NT2/D1 (cell line): ENCODE results near the gene ABO.
"Not testable (repeated sequence)": the region's sequence is repeated elsewhere in the genome, so short reads cannot be mapped to it uniquely, and the experiment has no call there.

Experiments used
- DNase-seq: peaks from one replicate; pipeline ENCODE4 v3.0.0-alpha.2; 2011; ENCODE audit warnings: low read depth, low spot score
- H3K27me3 ChIP-seq: 2 replicates; pipeline ENCODE4 v1.6.0; 2011; ENCODE audit warnings: mild to moderate bottlenecking; ENCODE audit not compliant: insufficient read length, insufficient read depth
- H3K36me3 ChIP-seq: 2 replicates; pipeline ENCODE4 v1.6.1; 2011; ENCODE audit warnings: mild to moderate bottlenecking, low read length, mixed read lengths; ENCODE audit not compliant: insufficient read depth, insufficient read length
- H3K4me1 ChIP-seq: 2 replicates; pipeline ENCODE4 v1.5.1; 2011; ENCODE audit not compliant: insufficient read depth, insufficient read length
- H3K4me3 ChIP-seq: 2 replicates; pipeline ENCODE4 v1.5.1; 2011; ENCODE audit warnings: low read depth; ENCODE audit not compliant: insufficient read length
- H3K9ac ChIP-seq: 2 replicates; pipeline ENCODE4 v1.6.0; 2011; ENCODE audit warnings: low read depth; ENCODE audit not compliant: insufficient read length
- H3K9me3 ChIP-seq: 2 replicates; pipeline ENCODE4 v1.5.1; 2011; ENCODE audit warnings: mild to moderate bottlenecking, low read length; ENCODE audit not compliant: insufficient read depth
- SUZ12 ChIP-seq: IDR thresholded peaks from 2 replicates; pipeline ENCODE4 v1.6.1; 2011; ENCODE audit not compliant: insufficient read length, insufficient read depth; ENCODE audit errors: extremely low read depth
- YY1 ChIP-seq: IDR thresholded peaks from 2 replicates; pipeline ENCODE4 v1.6.1; 2011; ENCODE audit not compliant: insufficient read length, insufficient read depth
- ZNF274 ChIP-seq: IDR thresholded peaks from 2 replicates; pipeline ENCODE4 v1.6.1; 2011; ENCODE audit warnings: mild to moderate bottlenecking, low read depth, low read length

ABO gene

DNA sequence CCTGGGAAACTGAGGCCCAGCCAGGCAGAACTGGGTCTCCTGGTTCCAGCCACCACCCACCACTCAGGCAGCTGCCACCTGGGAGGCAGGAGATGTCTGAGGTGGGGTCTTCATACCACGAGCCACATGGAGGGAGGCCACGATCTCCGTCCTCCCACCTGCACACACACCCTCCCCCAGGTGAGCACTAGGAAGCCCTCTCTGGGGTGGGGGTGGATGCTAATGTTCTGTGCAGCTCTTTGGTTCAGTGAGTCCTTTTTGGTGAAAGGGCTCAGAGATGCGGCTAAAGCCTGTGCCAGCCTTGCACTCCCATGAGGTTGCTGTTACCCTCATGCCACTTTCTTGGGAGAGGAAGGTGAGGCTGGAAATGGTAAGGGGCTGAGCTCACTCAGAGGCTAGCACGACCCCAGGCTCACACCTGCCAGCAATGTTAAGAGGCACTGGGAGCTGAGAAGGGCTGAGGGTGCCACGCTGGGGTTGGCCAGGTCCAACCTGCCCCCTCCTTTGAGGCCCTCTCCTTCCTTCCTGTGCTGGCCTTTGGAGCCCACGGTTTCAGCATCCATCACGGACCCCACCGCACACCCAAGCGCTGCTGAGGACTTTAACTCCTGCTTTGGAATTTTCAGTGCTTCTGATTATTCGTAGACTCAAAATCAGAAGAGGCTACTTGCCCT, 39.3 kb downstream of the ABO start:
- peaks cover 5% of the 10 kb centered on the region for H3K4me1 ChIP-seq
- H3K4me3 ChIP-seq, result no peak overlapping the region
- no peaks in the 10 kb centered on the region for H3K27me3 ChIP-seq
- no peaks in the 10 kb centered on the region for H3K36me3 ChIP-seq
- H3K9me3 ChIP-seq, result no peaks in the 10 kb centered on the region
- DNase-seq, result no peak
- no peak overlapping the region for H3K9ac ChIP-seq
- no peak for TF ChIP-seq YY1
- TF ChIP-seq SUZ12, result no peak
- no peak for TF ChIP-seq ZNF274

DNA sequence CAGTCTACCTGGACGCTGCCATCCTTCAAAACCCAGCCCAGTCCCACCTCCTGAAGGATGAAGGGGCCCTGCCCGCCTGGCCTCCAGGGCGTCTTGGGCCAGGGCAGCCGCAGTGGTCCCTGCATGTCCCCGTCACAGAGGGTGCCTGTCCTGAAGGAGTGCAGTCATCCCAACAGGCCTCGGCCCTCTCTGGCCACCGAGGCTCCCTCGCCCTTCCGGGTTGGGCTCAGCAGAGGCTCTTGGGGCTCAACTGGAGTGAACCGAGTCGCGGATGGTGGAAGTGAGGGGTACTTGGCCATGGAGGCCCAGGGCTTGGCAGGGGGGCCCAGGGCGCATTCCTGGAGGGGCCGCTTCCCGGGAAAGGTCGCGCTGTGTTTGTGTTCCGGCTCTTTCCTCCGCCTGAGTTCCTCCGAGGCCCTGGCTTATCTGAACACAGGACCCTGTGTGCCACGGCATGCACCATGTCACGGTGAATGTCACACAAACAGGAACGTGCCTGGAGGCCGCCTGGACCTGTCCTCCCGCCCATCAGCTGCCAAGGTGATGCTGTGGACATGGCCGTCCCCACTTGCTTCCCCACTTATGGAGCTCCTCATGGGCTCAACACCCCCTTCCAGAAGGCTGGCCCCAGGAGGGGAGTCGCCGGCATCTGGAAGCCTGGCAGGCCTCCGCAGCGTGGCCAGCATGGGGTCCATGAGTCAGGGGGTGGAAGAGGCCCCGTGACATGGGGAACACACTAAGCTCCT, 40.3 kb downstream of the ABO start:
- H3K9ac ChIP-seq, result no peak overlapping the region
- no peaks in the 10 kb centered on the region for H3K27me3 ChIP-seq
- DNase-seq, result no peak
- peaks cover 2% of the 10 kb centered on the region for H3K4me1 ChIP-seq
- TF ChIP-seq SUZ12 (no peak), ZNF274 (no peak), YY1 (no peak)
- H3K36me3 ChIP-seq, result no peaks in the 10 kb centered on the region
- no peak overlapping the region for H3K4me3 ChIP-seq
- no peaks in the 10 kb centered on the region for H3K9me3 ChIP-seq

DNA sequence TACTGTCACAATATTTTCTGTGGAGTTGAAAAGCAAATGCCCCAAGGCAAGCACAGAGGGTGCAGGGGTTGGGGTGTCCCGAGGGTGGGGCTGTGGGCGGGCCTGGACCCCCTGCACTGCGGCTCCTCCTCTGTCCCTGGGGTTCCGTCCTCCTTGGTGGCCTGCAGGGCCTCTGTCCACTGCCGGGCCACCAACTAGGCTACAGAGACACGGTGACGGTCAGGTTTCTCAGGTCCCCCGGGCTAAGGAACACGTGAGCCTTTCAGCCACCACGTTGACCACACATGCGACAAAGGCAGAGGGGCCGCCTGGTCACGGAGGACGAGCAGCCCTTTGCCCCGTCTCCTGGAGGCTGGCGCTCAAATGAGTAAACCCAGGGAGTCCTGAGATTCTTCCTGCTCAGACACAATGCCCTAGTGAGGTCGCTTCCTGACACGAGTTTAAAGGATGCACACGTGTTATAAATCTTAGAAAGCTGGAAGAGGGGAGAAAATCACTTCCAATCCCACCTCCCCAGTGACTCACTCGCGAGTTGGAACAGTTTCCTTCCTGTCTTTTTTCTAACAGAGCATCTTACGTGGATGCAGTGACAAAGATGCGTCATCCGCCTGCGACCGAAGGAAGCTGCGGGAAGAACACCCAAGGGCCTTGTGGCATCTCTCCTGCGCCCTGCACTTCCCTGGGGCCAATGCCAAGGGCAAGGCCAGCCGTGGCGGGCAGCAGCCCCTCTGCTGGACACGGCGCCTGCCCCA, 41.1 kb downstream of the ABO start:
- no peaks in the 10 kb centered on the region for H3K4me1 ChIP-seq
- no peaks in the 10 kb centered on the region for H3K27me3 ChIP-seq
- TF ChIP-seq YY1 (no peak), ZNF274 (no peak), SUZ12 (no peak)
- no peaks in the 10 kb centered on the region for H3K9me3 ChIP-seq
- no peaks in the 10 kb centered on the region for H3K36me3 ChIP-seq
- H3K9ac ChIP-seq, result no peak overlapping the region
- DNase-seq, result no peak
- H3K4me3 ChIP-seq, result no peak overlapping the region

DNA sequence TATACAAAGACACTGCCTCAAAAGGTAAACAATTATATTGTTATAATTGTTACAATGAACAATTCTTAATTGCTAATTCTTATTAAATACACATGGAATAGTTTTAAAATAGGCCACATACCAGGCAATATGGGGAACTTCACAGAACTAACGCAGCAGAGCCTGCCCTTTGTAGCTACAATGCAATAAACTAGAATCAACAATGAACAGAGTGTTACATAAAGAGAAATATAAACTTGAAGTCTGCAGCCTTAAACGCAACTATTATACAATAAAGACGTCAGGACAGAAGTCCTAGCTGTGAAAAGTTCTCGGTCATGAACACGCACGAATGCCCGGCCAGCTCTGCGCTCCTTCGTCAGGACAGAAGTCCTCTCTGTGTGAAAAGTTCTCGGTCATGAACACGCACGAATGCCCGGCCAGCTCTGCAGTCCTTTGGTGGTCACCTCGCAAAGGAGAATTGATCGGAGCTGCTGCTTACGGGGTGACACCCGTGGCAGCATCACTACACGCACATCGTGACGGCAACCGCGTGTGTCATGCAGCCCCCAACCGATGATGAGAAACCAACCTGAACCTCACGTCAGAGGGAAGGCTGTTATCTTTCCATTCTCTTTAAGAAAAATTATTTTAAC, 43.0 kb downstream of the ABO start:
- not testable (repeated sequence) for H3K9ac ChIP-seq, DNase-seq, H3K36me3 ChIP-seq

DNA sequence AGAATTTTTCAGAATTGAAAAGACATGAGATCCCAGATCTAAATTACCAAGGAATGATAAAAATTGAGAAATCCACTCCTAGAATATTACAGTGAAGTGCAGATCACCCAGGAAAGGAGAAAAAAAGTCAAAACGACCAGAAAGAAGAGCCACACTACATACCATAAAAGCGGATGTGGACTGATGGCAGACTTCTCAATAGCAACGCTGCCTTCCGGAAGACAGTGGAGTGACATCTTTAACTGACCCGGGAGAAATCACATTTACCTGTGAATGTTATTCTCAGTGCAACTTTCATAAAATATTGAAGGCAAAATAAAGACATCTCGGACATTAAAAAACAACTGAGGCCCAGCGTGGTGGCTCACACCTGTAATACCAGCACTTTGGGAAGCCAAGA, 44.5 kb downstream of the ABO start:
- DNase-seq, H3K9ac ChIP-seq, H3K4me3 ChIP-seq, H3K4me1 ChIP-seq, H3K36me3 ChIP-seq, H3K27me3 ChIP-seq, H3K9me3 ChIP-seq: not testable (repeated sequence)

More for the DNA sequence above, 43.0 kb downstream of the ABO start:
- not testable (repeated sequence) for H3K27me3 ChIP-seq, H3K4me1 ChIP-seq, H3K4me3 ChIP-seq, H3K9me3 ChIP-seq

DNA sequence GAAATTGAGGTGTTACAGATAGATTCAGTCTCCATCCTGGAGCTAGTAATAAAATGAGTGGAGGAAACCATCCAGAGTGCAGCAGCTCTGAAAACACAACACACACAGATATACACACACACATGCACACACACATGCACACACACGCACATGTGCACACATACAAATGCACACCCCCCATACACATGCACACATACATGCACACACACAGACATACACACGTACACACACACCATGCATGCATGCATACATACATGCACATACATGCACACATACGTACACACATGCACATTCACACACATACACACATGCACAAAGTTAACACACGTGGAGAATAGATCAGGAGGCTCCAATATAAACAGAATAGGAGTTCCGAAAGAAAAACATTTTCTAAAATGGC, 44.9 kb downstream of the ABO start:
- Histone ChIP-seq H3K9ac (no peak overlapping the region), H3K36me3 (no peaks in the 10 kb centered on the region), H3K9me3 (no peaks in the 10 kb centered on the region), H3K27me3 (no peaks in the 10 kb centered on the region), H3K4me1 (no peaks in the 10 kb centered on the region), H3K4me3 (no peak overlapping the region)
- no peak for TF ChIP-seq SUZ12
- TF ChIP-seq ZNF274, result no peak
- TF ChIP-seq YY1, result no peak
- DNase-seq, result no peak

DNA sequence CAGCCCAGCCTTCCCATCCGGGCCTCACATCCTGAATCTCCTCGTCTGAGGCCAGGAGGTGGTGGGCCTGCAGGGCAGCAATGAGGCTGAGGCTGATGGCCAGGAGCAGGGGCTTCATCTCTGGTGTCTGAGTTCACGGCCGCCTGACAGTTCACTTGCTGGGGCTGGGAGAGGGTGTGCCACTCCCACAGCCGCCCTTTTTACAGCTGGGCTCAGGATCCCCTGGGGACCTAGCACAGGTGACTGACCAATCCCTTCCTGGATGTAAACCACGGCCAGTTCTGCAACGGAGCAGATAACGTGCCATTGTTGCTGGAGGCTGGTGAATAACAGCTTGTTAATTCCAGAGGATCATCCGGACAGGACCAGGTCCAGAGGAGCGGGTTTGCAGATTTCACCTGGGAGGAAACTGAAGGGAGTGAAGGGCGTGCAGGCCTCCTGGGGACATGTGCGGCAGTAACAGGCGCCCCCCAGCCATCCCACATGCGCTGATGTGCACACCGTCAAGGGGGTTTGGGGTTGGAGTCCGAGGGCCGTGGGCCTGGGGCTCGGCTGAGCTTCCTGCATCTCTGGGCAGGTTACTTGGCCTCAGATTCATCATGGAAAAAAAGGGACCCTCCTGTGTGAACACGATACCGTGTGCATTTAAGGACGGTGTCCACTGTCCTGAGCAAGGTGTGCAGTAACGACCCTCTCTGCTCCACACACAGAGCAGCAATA, 46.4 kb downstream of the ABO start:
- not testable (repeated sequence) for H3K9ac ChIP-seq, H3K4me1 ChIP-seq, H3K27me3 ChIP-seq, H3K36me3 ChIP-seq, H3K4me3 ChIP-seq, H3K9me3 ChIP-seq, DNase-seq

DNA sequence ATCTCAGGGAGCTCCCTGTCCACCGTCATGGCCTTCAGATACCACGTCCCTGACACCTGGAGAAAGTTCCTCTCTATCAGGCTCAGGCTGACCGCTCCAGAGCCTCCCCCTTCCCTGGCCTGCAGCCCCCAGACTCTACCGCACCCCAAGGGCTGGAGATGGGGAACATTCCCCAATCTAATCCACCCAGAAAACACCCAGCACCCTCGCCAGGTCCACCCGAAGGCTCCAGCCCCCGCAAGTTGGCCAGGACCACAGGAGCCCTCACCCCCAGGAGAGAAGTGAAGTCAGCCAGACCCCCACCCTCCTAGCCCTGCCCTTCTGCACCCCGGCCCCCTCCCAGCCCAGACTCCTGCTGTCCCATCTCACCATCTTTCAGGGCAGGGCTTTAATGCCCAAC, 47.0 kb downstream of the ABO start:
- not testable (repeated sequence) for H3K4me1 ChIP-seq, H3K9ac ChIP-seq

More for the DNA sequence above, 47.0 kb downstream of the ABO start:
- not testable (repeated sequence) for H3K36me3 ChIP-seq, H3K9me3 ChIP-seq, H3K4me3 ChIP-seq, H3K27me3 ChIP-seq, DNase-seq
